ENCODE data around the gene PITPNC1. TPM values are rescaled to one million over a fixed set of nuclear protein-coding genes. Genes with fewer than 3 reads are reported as not detected.
A peak's percentile ranks its signal among the peaks of the same experiment; 100 is the strongest.

PITPNC1 gene
- total RNA-seq, 1 experiment from 2014 or later, result 37.5 TPM

- Histone ChIP-seq H2BK12ac (ENCODE audit: insufficient read length, low read depth, low read length) (no peak overlapping the region), H2AK5ac (ENCODE audit: insufficient read length, low read length) (no peak overlapping the region), H3K4me2 (ENCODE audit: insufficient read depth, insufficient read length, low read length) (no peak overlapping the region), H2BK20ac (ENCODE audit: low read depth, low read length, poor library complexity, severe bottlenecking) (no peak overlapping the region), H3K27me3 (ENCODE audit: insufficient read depth, low read length) (no peaks in the 10 kb centered on the region), H4K91ac (ENCODE audit: insufficient read length, low read depth, low read length) (no peak overlapping the region), H4K8ac (replicated peaks; ENCODE audit: insufficient read length, low read depth, low read length) (no peak overlapping the region), H3K9me3 (ENCODE audit: control insufficient read depth, low read depth, low read length) (no peaks in the 10 kb centered on the region), H3K18ac (ENCODE audit: insufficient read length, low read depth, low read length) (no peak overlapping the region), H2BK5ac (ENCODE audit: insufficient read length, low read length) (no peak overlapping the region), H2BK15ac (ENCODE audit: low read depth, low read length) (no peak overlapping the region), H3K56ac (ENCODE audit: insufficient read length, low read depth, low read length) (no peak overlapping the region), H3K9ac (ENCODE audit: extremely low read depth, insufficient read length, low read length) (no peak overlapping the region), H2BK120ac (ENCODE audit: low read depth, low read length, poor library complexity, severe bottlenecking) (no peak overlapping the region), H3K4me1 (ENCODE audit: insufficient read depth, low read length) (peaks cover 3% of the 10 kb centered on the region; the same call in 1 of the 2 replicates), H4K5ac (ENCODE audit: insufficient read length, low read depth, low read length) (no peak overlapping the region), H3K14ac (ENCODE audit: insufficient read depth, low read length) (no peak overlapping the region), H3T11ph (ENCODE audit: low read length) (no peak overlapping the region), H3K23me2 (ENCODE audit: insufficient read length, low read depth, low read length, poor library complexity, severe bottlenecking) (no peaks in the 10 kb centered on the region), H3K23ac (ENCODE audit: insufficient read length, low read depth, low read length) (no peak overlapping the region), H3K4ac (ENCODE audit: low read depth, low read length) (no peak overlapping the region), H3K79me1 (ENCODE audit: insufficient read depth, low read depth, low read length, poor library complexity, severe bottlenecking) (no peaks in the 10 kb centered on the region), H2AFZ (ENCODE audit: low read length) (no peak overlapping the region), H4K20me1 (ENCODE audit: control insufficient read depth, insufficient read depth, insufficient read length) (no peaks in the 10 kb centered on the region), H3K79me2 (ENCODE audit: insufficient read depth, low read length) (no peaks in the 10 kb centered on the region), H3K27ac (ENCODE audit: insufficient read length, low read depth, low read length) (no peak overlapping the region)
- H3K4me3 Mint-ChIP-seq, result no peak overlapping the region
- DNase-seq, result no peak
- no peak for TF ChIP-seq CTCF (conservative IDR thresholded peaks at IDR 0.05)
- H3K27ac Mint-ChIP-seq, result peak overlapping the region; percentile 50 to 93 (median 85); a peak in 5 of 7 replicates
- no peaks in the 10 kb centered on the region for H3K27me3 Mint-ChIP-seq (ENCODE audit: low read depth)
- no CpG with 5 or more reads among the region's 13 CpGs for WGBS (ENCODE audit: extremely low coverage, insufficient read length, low lambda C conversion rate)
- peaks cover 2 to 19% (median 5%) of the 10 kb centered on the region in 3 experiments; a peak in 4 of 7 replicates for H3K36me3 Mint-ChIP-seq (ENCODE audit: insufficient read depth in 1 of 3, low read depth in 3 of 3)
- peaks cover 17 to 22% of the 10 kb centered on the region in 2 experiments for H3K4me1 Mint-ChIP-seq
- H3K9me3 Mint-ChIP-seq, result no peaks in the 10 kb centered on the region
Observed at GRCh38 chr17:67575325-67575724, 198.2 kb downstream of the PITPNC1 start.

Data from H9 (cell line).